GM18517 (cell line): Measurements from ENCODE around the gene KCP.

Experiments
- ATAC-seq: cut with Tn5 transposase; IDR thresholded peaks from one replicate; pipeline ENCODE4 v1.9.1; 2021; ENCODE audit warnings: mild to moderate bottlenecking, moderate library complexity; ENCODE audit not compliant: unreplicated experiment

Gene KCP

DNA sequence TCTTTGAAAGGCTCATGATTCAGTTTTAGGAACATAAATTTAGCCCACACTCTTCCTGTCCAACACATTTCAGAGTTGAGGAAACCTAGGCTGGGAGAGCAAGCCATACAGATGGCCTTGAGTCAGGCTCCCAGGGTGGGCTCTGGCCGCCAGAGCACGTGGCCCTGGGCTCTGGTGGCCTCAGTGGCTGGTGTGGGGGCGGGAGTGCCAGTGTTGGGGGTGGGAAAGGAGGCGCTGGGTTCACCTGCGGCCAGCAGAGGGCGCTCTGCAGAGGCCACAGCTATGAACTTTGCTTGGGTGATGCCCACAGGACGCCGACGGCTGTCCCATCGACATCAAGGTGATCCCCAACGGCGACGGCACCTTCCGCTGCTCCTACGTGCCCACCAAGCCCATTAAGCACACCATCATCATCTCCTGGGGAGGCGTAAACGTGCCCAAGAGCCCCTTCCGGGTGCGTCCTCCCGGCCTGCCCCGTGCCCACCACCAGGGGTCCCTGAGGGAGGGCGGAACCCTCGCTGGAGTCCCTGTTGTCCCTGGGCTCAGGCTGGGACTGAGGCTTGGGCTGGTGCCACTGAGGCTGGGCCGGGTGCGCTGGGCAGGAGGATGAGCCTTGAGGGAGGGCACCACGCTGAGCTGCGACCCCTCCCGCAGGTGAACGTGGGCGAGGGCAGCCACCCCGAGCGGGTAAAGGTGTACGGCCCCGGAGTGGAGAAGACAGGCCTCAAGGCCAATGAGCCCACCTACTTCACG, 68.4 kb downstream of the KCP start:
- no peak for ATAC-seq

DNA sequence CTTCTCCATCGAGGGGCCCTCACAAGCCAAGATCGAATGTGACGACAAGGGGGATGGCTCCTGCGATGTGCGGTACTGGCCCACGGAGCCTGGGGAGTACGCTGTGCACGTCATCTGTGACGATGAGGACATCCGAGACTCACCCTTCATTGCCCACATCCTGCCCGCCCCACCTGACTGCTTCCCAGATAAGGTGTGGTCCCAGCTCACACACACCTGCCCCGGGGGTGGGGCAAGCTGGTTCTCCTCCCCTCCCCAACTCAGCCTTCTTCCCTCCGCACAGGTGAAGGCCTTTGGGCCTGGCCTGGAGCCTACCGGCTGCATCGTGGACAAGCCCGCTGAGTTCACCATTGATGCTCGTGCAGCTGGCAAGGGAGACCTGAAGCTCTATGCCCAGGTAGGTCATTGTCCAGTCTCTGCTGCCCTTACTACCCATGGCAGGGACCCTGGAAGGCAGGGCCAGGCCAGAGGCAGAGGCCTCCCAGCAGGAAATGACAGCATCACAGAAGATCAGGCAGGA, 69.3 kb downstream of the KCP start:
- no peak for ATAC-seq

DNA sequence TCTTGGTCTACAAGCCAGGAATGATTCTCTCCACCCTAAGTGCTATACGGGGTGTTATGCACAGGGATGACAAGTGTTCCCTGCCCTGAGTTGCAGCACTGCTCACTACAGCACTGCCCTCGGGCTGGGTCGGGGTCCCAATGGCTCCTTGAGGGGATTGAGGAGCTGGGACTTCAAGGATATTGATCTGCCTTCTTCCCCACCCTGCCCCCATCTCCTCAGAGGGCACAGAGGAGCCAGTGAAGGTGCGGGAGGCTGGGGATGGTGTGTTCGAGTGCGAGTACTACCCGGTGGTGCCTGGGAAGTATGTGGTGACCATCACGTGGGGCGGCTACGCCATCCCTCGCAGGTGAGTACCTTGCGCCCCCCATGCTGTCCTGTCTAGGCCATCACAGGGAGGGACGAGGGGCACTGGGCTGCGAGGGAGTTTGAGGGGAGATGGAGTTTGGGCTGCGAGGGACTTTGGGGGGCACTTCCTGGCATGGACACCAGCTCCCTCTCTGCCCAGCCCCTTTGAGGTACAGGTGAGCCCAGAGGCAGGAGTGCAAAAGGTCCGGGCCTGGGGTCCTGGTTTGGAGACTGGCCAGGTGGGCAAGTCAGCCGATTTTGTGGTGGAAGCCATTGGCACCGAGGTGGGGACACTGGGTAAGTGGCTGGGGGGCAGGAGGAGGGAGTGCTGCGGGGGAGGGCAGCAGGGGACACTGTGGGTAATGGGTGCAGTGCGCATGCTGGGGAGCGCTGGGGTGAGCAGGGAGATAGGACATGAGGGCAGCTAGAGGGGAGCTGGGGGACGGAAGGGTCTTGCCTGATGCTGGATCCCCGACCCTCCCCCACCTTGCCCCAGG, 70.0 kb downstream of the KCP start:
- ATAC-seq = no peak

DNA sequence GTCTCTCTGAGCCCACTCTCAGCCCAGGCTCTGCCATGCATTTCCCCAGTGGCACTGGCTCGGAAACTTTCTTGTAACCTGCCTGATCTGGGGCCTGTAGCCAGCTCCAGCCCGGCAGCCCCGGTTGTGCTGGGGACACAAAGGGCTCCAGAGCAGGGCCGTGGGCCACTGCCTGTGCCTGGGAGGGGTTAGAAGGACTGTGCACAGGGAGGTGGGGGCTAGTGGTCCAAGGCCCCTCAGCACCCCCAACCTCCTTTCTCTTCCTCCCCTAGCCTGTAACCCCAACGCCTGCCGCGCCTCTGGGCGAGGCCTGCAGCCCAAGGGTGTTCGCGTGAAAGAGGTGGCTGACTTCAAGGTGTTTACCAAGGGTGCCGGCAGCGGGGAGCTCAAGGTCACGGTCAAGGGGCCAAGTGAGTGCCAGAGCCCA, 70.7 kb downstream of the KCP start:
- ATAC-seq = no peak

DNA sequence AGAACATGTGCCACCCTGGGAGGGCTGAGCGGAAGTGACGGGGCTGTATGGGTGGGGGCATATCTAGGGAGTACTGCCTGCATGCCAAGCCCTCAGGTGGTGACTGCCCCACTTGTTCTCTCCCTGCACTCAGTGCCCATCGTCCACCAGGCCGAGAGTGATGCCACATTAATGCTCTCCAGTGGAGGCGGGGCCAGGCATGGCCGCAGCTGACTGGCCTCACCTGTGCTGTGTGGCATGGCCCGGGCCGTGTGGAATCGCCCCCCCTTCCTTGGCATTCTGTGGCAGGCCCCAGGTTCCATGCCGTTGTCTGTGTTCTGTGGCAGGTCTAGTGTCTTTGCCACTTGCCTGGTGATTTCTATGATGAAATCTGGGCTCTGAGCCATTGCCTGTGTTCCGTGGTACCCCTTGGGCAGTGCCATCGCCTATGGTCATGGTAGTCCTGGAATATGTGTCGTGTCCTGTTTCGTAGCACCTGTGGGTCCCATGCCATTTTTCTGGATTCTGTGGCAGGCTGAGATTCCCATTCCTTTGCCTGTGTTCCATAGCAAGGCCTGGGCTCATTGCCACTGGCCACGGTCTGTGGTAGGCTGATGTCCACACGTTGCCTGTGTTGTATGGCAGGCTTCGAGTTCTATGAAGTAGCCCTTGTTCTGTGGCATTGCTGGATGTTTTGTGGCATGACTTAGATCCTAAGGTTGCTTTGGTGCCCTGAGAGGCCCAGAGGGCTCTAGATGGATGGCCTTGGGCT, 71.4 kb downstream of the KCP start:
- ATAC-seq = no peak

DNA sequence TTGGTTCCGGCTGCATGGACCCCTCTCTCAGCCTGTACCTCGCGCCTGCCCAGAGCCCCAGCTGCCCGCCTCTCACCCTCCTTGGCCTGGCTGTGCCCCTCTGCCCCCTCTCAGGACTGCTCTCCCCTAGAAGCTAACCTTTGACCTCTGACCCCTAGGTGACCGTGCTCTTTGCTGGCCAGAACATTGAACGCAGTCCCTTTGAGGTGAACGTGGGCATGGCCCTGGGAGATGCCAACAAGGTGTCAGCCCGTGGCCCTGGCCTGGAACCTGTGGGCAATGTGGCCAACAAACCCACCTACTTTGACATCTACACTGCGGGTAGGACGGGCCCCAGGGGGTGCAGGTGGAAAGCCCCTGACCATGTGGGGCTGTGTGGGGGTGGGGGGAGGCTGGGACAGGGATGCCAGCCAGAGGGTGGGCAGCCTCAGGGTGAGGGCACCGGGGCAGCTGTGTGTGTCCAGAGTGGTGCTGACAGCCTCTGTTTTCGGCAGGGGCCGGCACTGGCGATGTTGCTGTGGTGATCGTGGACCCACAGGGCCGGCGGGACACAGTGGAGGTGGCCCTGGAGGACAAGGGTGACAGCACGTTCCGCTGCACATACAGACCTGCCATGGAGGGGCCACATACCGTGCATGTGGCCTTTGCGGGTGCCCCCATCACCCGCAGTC, 72.3 kb downstream of the KCP start:
- ATAC-seq = no peak

DNA sequence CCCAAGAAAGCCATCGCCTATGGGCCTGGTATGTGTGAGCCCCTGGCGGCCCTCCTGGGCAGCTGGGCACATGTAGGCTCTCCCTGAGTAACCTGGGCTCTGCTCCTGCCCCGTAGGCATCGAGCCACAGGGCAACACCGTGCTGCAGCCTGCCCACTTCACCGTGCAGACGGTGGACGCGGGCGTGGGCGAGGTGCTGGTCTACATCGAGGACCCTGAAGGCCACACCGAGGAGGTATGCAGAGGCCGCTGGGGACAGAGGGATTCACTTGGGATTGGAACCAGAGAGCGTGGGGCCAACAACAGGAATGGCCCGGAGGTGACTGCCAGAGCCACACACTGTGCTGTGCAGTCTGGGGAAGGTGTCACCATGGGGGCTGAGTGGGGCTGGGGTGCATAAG, 73.0 kb downstream of the KCP start:
- no peak for ATAC-seq

DNA sequence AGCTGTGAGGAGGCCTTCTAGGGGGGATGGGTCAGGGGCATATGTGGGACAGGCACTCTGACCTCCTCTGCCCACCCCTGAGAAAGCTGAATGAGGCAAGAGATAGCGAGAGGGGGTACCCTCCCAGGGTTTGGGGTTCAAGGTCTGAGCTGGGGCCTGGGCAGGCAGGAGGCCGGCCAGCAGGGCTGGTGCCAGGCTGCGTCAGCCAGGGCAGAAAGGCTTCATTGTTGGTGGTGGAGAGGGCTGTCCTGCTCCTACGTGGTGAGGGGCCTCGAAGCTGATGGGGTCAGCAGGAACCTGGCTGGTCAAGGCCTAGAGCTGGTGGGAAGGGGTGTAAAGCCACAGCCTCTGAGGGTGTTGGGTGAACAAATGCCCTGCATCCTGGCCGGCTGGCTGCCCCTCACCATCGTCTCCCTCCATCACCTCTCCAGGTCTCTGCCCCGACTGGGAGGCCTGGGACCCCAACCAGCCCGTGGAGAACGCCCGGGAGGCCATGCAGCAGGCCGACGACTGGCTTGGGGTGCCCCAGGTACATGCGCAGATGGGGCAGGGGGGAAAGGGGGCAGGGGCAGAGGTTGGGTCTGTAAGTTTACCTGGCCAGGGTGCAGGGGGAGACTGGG, 73.7 kb downstream of the KCP start:
- ATAC-seq = no peak

DNA sequence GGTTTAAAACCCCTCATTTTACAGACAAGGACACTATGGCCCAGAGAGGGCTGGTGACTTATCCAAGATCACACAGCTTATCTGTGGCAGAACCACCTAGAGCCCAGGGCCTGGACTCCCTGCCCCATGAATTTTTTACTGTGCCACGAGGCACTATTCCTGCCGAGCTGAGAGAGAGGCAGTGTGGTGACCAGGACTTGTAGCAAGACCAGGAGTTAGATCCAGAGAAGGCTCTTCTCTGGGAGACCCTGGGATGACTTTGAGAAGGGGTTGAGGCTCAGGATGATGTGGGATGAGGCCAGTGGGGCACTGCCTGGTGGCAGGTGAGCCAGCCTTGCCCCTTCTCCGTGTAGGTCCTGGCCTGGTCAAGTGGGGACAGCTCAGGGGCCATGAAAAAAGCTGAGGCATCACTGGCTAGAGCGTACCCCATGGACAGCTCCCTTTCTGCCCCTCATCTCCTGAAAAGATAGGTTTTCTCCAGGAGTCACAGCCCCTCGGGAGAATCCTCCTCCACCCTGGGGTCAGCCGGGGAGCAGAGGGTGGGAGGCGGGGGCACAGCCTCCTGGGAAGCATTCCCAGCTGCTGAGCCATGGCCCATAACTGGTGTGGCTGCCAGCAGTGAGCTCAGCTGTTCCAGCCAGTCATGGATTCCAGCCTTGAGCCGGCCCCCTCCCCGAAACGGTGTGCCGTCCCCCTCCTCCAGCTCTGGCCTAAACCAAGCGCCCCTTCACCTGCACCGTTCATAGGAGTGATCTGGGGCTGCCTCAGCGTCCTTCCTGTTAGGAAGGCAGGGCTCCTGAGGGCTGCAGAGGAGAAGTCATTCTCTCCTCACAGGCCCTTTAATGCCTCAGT, 74.5 kb downstream of the KCP start:
- ATAC-seq = no peak

DNA sequence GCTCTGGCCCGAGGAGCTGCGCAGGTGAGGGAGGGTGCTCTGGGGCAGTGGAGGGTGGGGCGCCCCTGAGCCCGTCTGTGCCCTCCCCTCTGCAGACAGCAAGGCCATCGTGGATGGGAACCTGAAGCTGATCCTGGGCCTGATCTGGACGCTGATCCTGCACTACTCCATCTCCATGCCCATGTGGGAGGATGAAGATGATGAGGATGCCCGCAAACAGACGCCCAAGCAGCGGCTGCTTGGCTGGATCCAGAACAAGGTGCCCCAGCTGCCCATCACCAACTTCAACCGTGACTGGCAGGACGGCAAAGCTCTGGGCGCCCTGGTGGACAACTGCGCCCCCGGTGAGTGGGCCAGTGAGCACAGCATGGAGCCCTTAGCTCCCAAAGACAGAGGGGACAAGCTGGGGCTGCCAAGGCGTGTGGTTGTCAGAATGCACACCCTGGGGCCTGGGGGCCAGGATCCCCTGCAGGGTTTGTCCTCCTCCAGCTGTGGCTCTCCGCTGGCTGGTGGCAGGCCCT, 75.2 kb downstream of the KCP start:
- no peak for ATAC-seq

DNA sequence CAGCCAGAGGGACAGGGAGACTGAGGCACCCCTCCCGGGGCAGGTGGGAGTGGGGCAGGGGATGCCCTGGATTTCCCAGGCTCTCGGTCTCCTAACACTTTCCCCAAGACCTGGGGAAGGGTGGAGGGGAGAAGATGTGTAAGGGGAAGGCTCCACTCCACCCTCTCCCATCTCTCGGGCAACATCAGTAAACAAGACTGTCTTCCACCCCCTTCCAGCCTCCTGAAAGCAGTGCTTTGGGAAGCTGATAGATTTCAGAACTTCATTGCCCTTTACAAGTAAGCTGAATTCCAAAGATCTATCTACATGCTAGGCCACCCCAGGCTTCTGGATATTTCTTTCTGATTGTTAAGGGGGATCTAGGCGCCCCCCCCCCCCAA, 76.6 kb downstream of the KCP start:
- ATAC-seq = no peak

DNA sequence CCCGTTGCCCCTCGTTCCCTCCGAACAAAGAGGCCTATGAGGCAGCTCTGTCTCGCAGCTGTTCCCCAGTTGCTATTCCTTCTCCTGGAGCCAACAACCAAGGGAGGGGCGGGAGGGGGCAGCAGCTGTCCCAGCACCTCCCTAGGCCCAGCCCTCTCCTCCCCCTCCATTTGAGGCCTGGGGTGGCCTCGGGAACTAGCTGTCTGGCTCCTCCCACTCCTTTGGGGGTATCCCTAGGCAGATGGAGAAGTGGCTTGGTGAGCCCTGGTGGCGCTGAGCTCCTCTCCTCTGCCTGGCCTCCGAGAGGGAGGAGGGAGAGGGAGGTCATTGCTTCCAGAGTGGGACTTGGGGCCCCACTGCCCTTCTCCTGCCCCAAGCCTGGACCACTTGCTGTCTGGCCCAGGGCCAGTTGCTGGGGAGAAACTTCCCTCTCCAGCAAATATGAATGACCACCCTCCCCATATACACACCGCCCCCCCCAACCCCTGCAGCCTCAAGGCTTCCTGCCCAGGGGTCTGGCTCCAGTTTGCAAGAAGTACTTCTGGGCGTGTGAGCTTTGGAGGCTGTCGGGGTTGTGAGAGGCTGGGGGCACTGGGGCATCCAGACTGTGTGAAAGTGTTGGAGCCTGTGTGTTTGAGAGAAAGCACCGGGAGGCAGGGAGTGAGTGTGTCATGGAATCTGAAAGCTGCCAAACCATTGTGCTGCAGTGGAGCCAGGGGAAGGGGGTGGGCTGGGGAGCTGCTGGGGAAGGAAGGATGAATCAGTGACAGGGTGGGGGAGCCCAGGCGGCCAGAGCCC, 77.2 kb downstream of the KCP start:
- no peak for ATAC-seq

DNA sequence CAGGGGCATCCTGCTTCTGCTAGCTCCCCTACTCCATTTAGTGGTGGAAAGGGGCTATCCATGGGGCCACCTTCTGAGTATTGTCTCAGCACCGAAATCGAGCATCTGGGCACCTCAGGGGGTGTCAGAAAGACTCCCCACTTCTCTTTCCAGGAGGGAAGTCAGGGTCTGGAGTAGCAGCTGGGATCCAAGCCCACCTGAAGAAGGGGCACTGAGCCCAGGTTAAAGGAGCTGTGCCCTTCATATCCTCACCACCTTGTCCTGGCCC, 77.7 kb downstream of the KCP start:
- ATAC-seq = no peak

DNA sequence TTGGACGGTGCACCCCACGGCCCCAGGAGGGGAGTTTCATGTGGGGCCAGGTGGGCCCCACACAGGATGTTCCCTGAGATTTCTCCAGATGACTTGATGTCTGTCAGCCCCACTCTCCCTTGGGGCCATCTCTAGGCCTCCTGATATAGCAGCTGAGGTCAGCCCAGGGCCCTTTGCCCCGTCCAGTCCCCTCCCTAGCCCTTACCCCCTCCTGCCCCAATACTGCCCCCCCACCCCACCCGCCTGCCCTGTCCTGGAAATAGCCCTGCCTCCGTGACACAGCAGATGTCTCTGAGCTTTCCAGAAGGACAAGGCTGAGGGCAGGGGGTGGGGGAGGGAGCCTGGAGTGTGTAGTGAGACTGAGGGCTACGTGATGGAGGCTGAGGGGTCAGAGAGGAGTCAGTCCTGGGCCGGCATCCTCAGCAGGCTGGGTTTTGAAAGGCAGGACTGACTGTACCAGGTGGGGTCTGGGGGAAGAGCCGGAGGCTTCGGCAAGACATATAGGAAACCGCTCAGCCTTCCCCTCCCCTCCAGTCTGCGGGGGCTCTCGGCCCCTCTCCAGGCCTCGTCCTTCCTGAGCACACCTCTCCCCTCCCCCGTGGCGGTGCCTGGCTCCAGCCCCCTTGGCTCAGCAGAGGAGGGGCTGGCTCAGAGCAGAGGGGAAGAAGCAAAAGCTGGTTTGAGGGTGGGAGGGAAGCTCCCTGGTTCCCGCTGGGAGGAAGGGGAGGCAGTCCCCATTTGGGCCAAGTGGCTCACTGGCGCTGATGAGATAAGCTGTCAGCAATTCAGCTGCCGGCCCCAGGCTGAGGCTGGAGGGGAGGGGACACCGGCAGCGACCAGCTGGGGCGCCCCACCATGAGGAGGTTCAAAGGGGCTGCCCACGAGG, 78.3 kb downstream of the KCP start:
- no peak for ATAC-seq

DNA sequence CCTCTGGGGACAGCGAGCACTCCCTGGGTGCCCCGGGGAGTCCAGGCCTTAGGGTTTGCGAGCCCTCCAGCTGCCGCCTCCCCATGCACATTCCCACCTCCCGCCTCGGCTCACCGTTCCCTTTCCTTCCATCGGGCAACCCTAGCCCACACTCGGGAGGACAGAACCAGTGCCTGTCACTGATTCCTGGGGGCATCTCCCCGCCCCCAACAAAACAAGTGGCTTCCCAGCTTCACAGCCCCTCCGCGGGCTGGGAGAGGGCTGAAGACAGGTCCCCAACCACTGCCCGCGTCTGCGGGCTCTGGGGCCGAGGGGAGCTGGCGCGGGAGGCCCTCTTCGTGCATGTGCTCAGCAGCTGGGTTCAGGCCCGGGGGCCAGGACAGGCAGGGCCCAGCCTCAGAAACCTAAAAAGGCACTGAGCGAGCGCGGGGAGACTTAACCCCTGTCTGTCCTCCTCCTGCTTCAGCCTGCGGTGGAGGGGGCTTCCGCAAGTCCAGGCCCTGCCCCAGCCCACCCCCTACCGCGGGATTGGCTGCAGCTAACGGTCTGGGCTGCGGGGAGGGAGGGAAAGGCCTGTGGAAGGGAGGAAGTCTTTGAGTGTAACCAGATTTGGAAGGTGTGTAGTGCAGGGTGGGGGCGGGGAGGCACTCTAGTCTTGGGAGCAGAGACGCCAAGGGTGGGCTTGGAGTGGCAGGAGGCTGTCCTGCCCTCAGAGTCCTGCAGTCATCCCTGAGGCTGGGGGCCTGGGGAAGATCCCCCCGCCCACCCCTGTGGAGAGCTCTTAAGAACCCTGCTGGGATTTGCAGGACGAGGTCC, 79.1 kb downstream of the KCP start:
- no peak for ATAC-seq

DNA sequence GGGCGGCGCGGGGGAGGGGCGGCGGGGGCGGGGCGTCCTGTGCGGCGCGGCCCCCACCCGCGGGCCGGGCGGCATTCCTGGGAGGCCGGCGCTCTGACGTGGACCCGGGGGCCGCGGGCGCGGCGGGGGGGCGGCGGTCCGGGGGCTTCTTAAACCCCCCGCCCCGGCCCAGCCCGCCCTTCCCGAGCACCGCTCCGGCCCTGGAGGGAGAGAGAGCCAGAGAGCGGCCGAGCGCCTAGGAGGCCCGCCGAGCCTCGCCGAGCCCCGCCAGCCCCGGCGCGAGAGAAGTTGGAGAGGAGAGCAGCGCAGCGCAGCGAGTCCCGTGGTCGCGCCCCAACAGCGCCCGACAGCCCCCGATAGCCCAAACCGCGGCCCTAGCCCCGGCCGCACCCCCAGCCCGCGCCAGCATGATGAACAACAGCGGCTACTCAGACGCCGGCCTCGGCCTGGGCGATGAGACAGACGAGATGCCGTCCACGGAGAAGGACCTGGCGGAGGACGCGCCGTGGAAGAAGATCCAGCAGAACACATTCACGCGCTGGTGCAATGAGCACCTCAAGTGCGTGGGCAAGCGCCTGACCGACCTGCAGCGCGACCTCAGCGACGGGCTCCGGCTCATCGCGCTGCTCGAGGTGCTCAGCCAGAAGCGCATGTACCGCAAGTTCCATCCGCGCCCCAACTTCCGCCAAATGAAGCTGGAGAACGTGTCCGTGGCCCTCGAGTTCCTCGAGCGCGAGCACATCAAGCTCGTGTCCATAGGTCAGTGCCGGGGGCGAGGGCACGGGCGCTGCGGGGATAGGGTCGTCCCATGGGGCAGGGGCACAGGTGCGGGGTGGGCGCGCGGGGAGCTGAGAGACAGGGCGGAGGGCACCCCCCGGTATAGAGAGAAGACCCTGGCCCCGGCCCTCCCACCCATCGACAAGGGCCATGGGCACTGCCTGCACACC, 80.0 kb downstream of the KCP start, which contains the start of gene FLNC:
Gene FLNC, plus strand, starts transcription at position 176 of the 947 bp plus-strand sequence. Its CDS starts 232 bp downstream, at position 408.
- ATAC-seq = no peak
